Measurements from ENCODE around the gene IQCH.

- TF ChIP-seq MAX (CRISPR knock-in tag; IDR thresholded peaks at IDR 0.05) = no peak
- peak; percentile 27 to 66 (median 33); a peak in 3 of 6 replicates for TF ChIP-seq CTCF (IDR thresholded peaks at IDR 0.05 in 2 of 3, conservative IDR thresholded peaks at IDR 0.05 in 1 of 3; ENCODE audit: insufficient read depth in 2 of 3, low read depth in 1 of 3, low read length in 3 of 3)
- TF ChIP-seq ZZZ3 (IDR thresholded peaks at IDR 0.05) = no peak
- TF ChIP-seq DLX4 (CRISPR knock-in tag; IDR thresholded peaks at IDR 0.05) = no peak
- no peak for TF ChIP-seq FOXA3 (CRISPR knock-in tag; conservative IDR thresholded peaks at IDR 0.05 in 1 of 2, IDR thresholded peaks at IDR 0.05 in 1 of 2)
These were observed 246.7 kb downstream of the IQCH start for GRCh38 chr15:67501177-67501835.

Data from K562 (cell line).